Right hindlimb (tissue), 1 donor: ENCODE measurements around the gene EFCAB5.
A peak's percentile ranks its signal among the peaks of the same experiment; 100 is the strongest.
"Not testable (repeated sequence)": the region's sequence is repeated elsewhere in the genome, so short reads cannot be mapped to it uniquely, and the experiment has no call there.

Source experiments
- DNase-seq: peaks from one replicate; pipeline ENCODE4 v3.0.0-alpha.2; 2018

Gene EFCAB5

DNA sequence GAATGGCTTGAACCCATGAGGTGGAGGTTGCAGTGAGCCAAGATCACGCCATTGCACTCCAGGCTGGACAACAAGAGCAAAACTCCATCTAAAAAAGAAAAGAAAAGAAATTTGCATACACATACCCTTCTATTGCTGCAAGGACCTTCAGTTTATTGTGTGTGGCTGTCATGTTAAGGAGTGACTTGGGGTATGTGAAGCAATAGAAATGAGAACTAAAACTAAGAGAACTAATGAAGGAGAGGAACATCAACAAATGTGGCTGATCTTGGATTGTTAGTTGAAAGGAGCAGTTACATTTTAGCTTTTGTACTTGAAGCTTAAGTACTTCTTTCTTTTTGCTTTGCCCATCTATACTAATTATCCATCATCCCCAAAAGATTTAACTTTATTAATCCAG, 162.5 kb downstream of the EFCAB5 start:
- no peak for DNase-seq

GRCh38 chr17:30104575-30105339, 163.3 kb downstream of the EFCAB5 start:
- peak; percentile 82 for DNase-seq

DNA sequence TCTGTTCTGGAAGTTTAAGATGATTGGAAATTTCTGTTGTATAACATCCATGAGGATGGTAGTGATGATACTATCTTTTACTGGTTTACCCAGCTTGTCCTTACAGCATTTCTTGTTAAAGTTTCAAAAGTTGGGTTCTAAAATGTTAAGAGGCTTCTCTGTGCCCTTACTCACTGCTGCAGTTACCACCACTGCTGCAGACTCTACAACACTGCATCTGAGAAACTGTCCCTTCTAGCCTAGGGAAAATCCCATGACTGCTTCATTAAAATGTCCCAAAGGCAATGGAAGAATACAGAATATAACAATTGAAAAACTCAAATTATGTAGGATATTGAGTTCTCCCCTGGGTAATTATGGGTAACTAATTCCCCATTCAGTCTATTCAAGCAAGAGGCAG, 171.4 kb downstream of the EFCAB5 start:
- no peak for DNase-seq

DNA sequence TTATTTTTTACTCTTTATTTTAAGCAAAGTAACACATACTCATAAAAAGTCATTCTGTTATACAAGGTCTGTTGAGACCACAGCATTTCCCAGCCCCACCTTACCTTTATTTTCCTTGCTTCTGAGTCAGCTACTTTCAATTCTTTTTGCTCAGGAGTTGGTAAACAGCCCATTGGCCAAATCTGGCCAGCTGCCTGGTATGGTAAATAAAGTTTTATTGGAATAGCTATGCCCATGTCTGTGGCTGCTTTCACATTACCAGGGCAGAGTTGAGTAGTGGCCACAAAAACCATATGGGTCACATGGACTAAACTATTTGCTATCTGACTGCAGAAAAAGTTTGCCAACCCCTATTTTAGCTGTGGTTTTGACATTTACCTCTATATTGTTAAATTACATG, 171.8 kb downstream of the EFCAB5 start:
- DNase-seq, result no peak

GRCh38 chr17:30116345-30116660, 174.9 kb downstream of the EFCAB5 start:
- DNase-seq, result no peak

GRCh38 chr17:30116661-30117551, 175.5 kb downstream of the EFCAB5 start, which contains the start of gene NSRP1:
TSS of gene NSRP1 (plus strand) at chr17:30116816. CDS start at chr17:30116844, 28 bp downstream.
- DNase-seq, result peak; percentile 98

DNA sequence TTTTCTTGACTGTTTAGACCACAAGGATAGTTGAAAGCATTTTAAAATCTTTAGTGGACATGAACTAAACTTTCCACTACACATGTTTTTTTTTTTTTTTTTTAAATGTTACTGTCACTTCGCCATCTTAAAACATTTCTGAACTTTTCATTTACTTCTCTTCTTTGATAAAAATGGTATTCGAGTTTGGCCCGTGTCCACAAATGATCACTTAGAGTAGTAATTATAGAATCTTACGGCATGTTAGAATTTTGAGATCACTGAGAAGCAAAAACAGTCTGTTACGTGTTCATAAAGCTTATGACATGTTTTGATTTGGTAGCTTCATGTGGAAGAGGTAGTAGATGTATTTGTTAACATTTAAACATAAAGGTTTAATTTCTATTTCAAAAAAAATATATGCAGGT, 176.2 kb downstream of the EFCAB5 start:
- DNase-seq, result no peak

DNA sequence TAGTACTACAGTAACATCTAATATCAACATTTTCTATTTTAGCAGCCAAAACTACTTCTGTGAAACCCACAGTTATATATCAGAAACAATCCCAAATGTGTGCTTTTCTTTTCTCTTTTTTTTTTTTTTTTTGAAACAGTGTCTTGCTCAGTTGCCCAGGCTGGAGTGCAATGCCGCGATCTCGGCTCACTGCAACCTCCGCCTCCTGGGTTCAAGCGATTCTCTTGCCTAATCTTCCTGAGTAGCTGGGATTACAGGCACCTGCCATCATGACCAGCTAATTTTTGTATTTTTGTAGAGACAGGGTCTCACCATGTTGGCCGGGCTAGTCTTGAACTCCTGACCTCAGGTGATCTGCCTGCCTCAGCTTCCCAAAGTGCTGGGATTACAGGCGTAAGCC, 177.2 kb downstream of the EFCAB5 start:
- DNase-seq, result not testable (repeated sequence)

DNA sequence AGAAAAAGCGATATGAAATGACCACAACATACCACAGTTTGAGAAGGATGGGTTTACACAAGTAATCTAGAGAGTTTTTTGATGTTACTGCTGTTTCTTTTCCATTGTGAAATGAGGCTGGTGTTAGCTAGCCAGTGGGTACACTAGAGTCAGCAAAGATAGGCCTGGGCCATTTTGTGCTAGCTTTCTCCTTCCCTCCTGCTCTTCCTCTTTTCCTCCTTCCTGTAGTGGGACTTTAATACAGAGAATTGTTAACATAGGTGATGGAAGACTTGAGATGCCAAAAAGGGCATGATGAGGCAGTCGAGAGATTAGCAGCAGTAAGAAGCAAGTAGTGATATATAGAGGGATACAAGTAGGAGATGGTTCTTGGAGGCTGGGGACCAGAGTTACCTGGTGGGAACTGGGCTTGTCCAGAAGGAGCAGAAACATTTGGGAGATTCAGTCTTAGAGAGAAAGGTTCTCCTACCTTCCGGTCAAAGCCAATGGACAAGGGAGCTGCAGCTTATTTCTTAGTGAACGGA, 182.9 kb downstream of the EFCAB5 start:
- no peak for DNase-seq

DNA sequence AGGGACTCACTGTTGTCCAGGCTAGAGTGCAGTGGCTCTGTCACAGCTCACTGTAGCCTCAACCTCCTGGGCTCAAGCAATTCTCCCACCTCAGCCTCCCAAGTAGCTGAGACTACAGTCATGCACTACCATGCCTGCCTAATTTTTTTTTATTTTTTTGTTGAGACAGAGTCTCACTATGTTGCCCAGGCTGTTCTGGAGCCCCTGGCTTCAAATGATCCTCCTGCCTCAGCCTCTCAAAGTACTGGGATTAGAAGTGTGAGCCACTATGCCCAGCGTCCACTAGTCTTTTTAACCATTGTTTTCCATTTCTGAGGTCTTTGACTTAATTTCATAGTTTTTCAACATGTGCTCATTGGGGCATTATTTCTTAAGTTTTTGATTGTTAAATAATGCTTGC, 188.7 kb downstream of the EFCAB5 start:
- DNase-seq, result no peak

DNA sequence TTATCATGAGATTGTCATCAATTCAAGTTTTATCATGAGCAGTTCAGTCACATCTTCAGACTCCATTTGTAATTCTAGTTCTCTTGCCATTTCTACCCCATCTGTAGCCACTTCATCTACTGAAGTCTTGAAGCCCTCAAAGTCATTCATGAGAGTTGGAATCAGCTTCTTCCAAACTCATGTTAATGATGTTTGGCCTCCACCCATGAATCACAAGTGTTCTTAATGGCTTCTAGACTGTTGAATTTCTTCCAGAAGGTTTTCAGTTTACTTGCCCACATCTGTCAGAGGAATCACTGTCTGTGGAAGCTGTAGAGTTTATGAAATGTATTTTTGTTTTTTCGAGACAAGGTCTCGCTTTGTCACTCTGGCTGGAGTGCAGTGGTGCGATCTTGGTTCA, 191.2 kb downstream of the EFCAB5 start:
- DNase-seq, result no peak

DNA sequence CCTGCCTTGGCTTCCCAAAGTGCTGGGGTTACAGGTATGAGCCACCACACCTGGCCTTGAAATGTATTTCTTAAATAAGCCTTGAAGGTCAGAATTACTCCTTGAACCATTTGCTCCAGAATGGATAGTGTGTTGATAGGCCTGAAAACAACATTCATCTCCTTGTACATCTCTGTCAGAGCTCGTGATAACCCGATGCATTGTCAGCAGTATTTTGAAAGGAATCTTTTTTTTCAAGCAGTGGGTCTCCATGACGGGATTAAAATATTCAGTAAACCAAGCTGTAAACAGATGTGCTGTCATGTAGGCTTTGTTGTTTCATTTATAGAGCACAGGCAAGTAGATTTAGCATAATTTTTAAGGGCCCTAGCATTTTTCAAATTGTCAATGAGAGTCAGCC, 191.8 kb downstream of the EFCAB5 start:
- DNase-seq, result no peak

- no peak for DNase-seq
These were observed 193.1 kb downstream of the EFCAB5 start for GRCh38 chr17:30134551-30134950.

- DNase-seq, result no peak
These were observed 195.7 kb downstream of the EFCAB5 start for GRCh38 chr17:30137158-30137557.

DNA sequence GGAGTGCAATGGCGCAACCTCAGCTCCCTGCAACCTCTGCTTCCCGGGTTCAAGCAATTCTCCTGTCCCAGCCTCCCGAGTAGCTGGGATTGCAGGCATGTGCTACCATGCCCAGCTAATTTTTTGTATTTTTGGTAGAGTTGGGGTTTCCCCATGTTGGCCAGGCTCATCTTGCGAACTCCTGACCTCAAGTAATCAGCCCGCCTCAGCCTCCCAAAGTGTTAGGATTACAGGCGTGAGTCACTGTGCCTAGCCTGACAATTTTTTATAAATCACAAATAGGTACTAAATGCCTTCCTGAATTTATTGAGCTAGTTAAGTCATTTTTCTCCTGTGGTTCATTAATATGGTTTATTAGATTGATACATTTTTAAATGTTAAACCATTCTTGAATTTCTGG, 206.4 kb downstream of the EFCAB5 start:
- not testable (repeated sequence) for DNase-seq

DNA sequence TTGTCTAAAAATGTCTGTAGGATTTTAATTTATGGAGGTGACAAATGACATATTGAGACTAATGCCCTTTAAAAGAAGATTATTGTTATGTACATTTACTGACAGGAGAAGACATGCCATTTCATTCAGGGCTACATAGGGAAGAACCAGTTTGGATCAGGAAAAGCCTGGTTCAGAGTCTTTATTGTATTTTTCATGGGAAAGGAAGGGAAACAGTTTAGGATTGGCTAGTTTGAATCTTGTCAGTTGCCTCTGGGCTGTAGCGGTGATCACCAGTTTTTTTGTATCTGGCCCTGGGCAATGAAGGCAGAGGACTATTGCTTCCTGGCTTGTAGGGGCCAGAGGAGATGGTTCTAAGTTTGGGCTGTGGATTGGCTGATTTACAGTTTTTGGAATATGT, 206.9 kb downstream of the EFCAB5 start:
- no peak for DNase-seq

- DNase-seq, result no peak
These were observed 210.0 kb downstream of the EFCAB5 start for GRCh38 chr17:30151471-30151870.

- DNase-seq, result no peak
These were observed 212.0 kb downstream of the EFCAB5 start for GRCh38 chr17:30153463-30153862.

GRCh38 chr17:30155389-30155788, 214.0 kb downstream of the EFCAB5 start:
- no peak for DNase-seq
